ENCODE results near the gene TFDP2. TPM values are rescaled to one million over a fixed set of nuclear protein-coding genes. Genes with fewer than 3 reads are reported as not detected.
A peak's percentile ranks its signal among the peaks of the same experiment; 100 is the strongest.

TFDP2 gene
- total RNA-seq, 2 experiments from 2014 or later = 99.9 to 169 TPM

DNA sequence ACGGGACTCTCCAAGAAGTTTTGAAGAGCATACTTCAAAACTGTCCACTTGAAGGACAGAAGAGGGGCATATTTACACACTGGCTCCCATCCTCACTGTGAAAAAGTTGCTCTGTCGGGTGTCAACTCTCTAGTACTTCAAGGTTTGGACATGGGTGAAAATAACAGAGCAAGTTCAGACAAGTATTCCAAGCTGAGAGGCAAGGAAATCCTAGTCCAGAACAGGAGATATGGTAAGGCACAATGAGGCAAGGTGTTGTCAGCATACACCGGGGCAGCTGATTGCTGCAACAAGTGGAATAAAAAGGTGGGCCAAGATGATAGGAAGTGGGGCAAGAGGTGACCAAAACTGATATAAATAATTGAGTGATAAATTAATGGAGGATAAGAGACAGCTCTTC is 4.8 kb upstream of the TFDP2 start:
- Histone ChIP-seq H3K36me3 (ENCODE audit: insufficient read depth, low read length) (no peaks in the 10 kb centered on the region), H3K4me1 (ENCODE audit: insufficient read depth, low read length, poor library complexity, severe bottlenecking) (peaks cover 6% of the 10 kb centered on the region), H4K20me1 (ENCODE audit: insufficient read depth, low read length) (no peaks in the 10 kb centered on the region), H2AFZ (ENCODE audit: low read length) (no peak overlapping the region), H3K4me3 (ENCODE audit: low read depth, low read length, poor library complexity, severe bottlenecking) (no peak overlapping the region), H3K4me2 (ENCODE audit: low read length) (no peak overlapping the region), H3K9me3 (ENCODE audit: low read length) (no peaks in the 10 kb centered on the region), H3K27ac (ENCODE audit: low read depth, low read length, poor library complexity, severe bottlenecking) (no peak overlapping the region), H3K79me2 (ENCODE audit: insufficient read depth, low read depth, low read length) (no peaks in the 10 kb centered on the region), H3K9me2 (ENCODE audit: insufficient read depth, low read length) (no peaks in the 10 kb centered on the region)
- POLR2A ChIA-PET = interaction anchor here (1.3 kb wide), 1 partner anchor 11 kb away, joined by 4 read pairs; no protein-coding TSS in a partner anchor
- no peak for DNase-seq (ENCODE audit: low spot score)
- CTCF ChIA-PET (ENCODE audit: unreplicated experiment) = no interaction called here
- intact Hi-C loops (cut with micrococcal nuclease; ENCODE audit: unreplicated experiment) = no loop called here
- no TSS peak for BruUV-seq (replicated peaks)
- no peak for TF ChIP-seq EZH2phosphoT487 (IDR thresholded peaks at IDR 0.05; ENCODE audit: borderline replicate concordance, low read depth, low read length)
- TF ChIP-seq, protein P1, sequence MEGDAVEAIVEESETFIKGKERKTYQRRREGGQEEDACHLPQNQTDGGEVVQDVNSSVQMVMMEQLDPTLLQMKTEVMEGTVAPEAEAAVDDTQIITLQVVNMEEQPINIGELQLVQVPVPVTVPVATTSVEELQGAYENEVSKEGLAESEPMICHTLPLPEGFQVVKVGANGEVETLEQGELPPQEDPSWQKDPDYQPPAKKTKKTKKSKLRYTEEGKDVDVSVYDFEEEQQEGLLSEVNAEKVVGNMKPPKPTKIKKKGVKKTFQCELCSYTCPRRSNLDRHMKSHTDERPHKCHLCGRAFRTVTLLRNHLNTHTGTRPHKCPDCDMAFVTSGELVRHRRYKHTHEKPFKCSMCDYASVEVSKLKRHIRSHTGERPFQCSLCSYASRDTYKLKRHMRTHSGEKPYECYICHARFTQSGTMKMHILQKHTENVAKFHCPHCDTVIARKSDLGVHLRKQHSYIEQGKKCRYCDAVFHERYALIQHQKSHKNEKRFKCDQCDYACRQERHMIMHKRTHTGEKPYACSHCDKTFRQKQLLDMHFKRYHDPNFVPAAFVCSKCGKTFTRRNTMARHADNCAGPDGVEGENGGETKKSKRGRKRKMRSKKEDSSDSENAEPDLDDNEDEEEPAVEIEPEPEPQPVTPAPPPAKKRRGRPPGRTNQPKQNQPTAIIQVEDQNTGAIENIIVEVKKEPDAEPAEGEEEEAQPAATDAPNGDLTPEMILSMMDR (conservative IDR thresholded peaks at IDR 0.05; ENCODE audit: low read length) = no peak

DNA sequence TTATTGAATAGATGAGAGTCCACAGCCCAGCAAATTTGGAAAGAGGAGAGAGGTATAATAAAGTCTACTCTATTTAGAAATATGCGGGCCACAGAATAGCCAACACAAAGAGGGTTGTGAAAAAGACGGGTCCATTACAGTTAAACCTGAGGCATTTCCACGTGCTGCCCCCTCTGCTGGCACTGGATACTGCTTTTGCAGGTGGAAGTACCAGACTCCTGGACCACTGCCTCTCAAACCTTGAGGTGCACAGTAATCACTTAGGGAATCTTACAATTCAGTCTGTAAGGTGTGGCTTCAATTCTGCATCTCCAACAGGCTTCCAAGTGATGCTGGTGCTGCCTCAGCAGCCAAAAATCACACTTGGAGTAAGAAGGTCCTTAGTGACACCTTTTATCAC is 3.0 kb upstream of the TFDP2 start:
- Histone ChIP-seq H3K9me2 (ENCODE audit: insufficient read depth, low read length) (no peaks in the 10 kb centered on the region), H4K20me1 (ENCODE audit: insufficient read depth, low read length) (no peaks in the 10 kb centered on the region), H3K79me2 (ENCODE audit: insufficient read depth, low read depth, low read length) (peaks cover 16% of the 10 kb centered on the region), H3K4me1 (ENCODE audit: insufficient read depth, low read length, poor library complexity, severe bottlenecking) (peaks cover 6% of the 10 kb centered on the region), H3K36me3 (ENCODE audit: insufficient read depth, low read length) (no peaks in the 10 kb centered on the region), H2AFZ (ENCODE audit: low read length) (peak overlapping the region; percentile 7; the same call in 1 of the 2 replicates), H3K4me3 (ENCODE audit: low read depth, low read length, poor library complexity, severe bottlenecking) (no peak overlapping the region), H3K9me3 (ENCODE audit: low read length) (no peaks in the 10 kb centered on the region), H3K4me2 (ENCODE audit: low read length) (no peak overlapping the region), H3K27ac (ENCODE audit: low read depth, low read length, poor library complexity, severe bottlenecking) (no peak overlapping the region)
- no peak for TF ChIP-seq EZH2phosphoT487 (IDR thresholded peaks at IDR 0.05; ENCODE audit: borderline replicate concordance, low read depth, low read length)
- TF ChIP-seq, protein P1 (conservative IDR thresholded peaks at IDR 0.05; ENCODE audit: low read length) = peak; percentile 67
- DNase-seq (ENCODE audit: low spot score) = peak; percentile 46
- ChIA-PET CTCF (ENCODE audit: unreplicated experiment) (no interaction called here), POLR2A (no interaction called here)
- intact Hi-C loops (cut with micrococcal nuclease; ENCODE audit: unreplicated experiment) = no loop called here
- BruUV-seq (replicated peaks) = no TSS peak

DNA sequence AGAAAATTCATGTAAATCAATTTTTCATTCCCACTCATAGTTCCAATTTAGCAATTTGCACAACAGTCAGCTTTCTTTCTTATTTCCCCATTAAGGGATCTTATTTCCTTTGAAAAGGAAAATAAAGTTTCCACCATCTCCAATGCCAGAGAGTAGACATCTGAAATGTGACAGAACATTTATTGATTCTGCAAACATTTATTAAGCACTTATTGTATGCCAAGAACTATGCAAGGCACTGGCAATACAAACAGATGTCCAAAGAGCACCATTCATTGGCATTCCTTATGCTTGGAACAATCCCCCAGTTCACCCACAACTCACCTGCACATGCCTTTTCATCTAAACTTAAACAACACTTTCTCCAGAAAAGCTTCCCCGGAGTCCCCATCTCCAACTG is 2.5 kb upstream of the TFDP2 start:
- Histone ChIP-seq H3K36me3 (ENCODE audit: insufficient read depth, low read length) (no peaks in the 10 kb centered on the region), H4K20me1 (ENCODE audit: insufficient read depth, low read length) (no peaks in the 10 kb centered on the region), H3K4me2 (ENCODE audit: low read length) (no peak overlapping the region), H3K27ac (ENCODE audit: low read depth, low read length, poor library complexity, severe bottlenecking) (no peak overlapping the region), H3K4me1 (ENCODE audit: insufficient read depth, low read length, poor library complexity, severe bottlenecking) (peaks cover 10% of the 10 kb centered on the region), H3K9me3 (ENCODE audit: low read length) (no peaks in the 10 kb centered on the region), H3K4me3 (ENCODE audit: low read depth, low read length, poor library complexity, severe bottlenecking) (no peak overlapping the region), H2AFZ (ENCODE audit: low read length) (no peak overlapping the region), H3K79me2 (ENCODE audit: insufficient read depth, low read depth, low read length) (peaks cover 21% of the 10 kb centered on the region), H3K9me2 (ENCODE audit: insufficient read depth, low read length) (no peaks in the 10 kb centered on the region)
- BruUV-seq (replicated peaks) = no TSS peak
- intact Hi-C loops (cut with micrococcal nuclease; ENCODE audit: unreplicated experiment) = no loop called here
- no peak for TF ChIP-seq EZH2phosphoT487 (IDR thresholded peaks at IDR 0.05; ENCODE audit: borderline replicate concordance, low read depth, low read length)
- TF ChIP-seq, protein P1 (conservative IDR thresholded peaks at IDR 0.05; ENCODE audit: low read length) = no peak
- POLR2A ChIA-PET = interaction anchor here (0.6 to 1.1 kb wide), 3 partner anchors 13 to 84 kb away, joined by 3 to 5 read pairs (median 4); no protein-coding TSS in a partner anchor
- no peak for DNase-seq (ENCODE audit: low spot score)
- CTCF ChIA-PET (ENCODE audit: unreplicated experiment) = no interaction called here
